T-helper 22 cell (primary cell): ENCODE measurements around the gene KAZALD1.
"Not testable (repeated sequence)": the region's sequence is repeated elsewhere in the genome, so short reads cannot be mapped to it uniquely, and the experiment has no call there.

Experiments used
- DNase-seq: peaks from one replicate; pipeline ENCODE4 v3.0.0-alpha.2; 2020; ENCODE audit warnings: low read depth

Gene KAZALD1

GRCh38 chr10:101030496-101031127, 31.2 kb upstream of the KAZALD1 start:
- DNase-seq = no peak

- DNase-seq = peak; percentile 93
Measured at GRCh38 chr10:101031128-101031795, 30.5 kb upstream of the KAZALD1 start, which contains the start of the genes PDZD7 and SFXN3. PDZD7 (minus strand) TSS chr10:101031129; CDS start chr10:101030219, 910 bp downstream. SFXN3 (plus strand) TSS chr10:101031234; CDS start chr10:101034695, 3,461 bp downstream.

GRCh38 chr10:101031796-101032636, 29.8 kb upstream of the KAZALD1 start:
- DNase-seq = peak; percentile 80

GRCh38 chr10:101032637-101033224, 29.1 kb upstream of the KAZALD1 start:
- DNase-seq = peak; percentile 51

- DNase-seq = no peak
Measured at GRCh38 chr10:101033276-101033675, 28.5 kb upstream of the KAZALD1 start.

GRCh38 chr10:101034404-101034803, 27.4 kb upstream of the KAZALD1 start:
- not testable (repeated sequence) for DNase-seq

GRCh38 chr10:101035314-101035713, 26.5 kb upstream of the KAZALD1 start:
- no peak for DNase-seq

GRCh38 chr10:101035916-101036702, 25.7 kb upstream of the KAZALD1 start:
- no peak for DNase-seq

GRCh38 chr10:101036726-101037125, 25.1 kb upstream of the KAZALD1 start:
- DNase-seq = no peak

GRCh38 chr10:101038484-101038883, 23.3 kb upstream of the KAZALD1 start:
- no peak for DNase-seq

GRCh38 chr10:101040061-101040460, 21.7 kb upstream of the KAZALD1 start:
- DNase-seq = no peak

- DNase-seq = no peak
Measured at GRCh38 chr10:101040851-101041250, 20.9 kb upstream of the KAZALD1 start.

GRCh38 chr10:101041252-101041761, 20.5 kb upstream of the KAZALD1 start:
- peak; percentile 37 for DNase-seq

GRCh38 chr10:101042118-101042517, 19.7 kb upstream of the KAZALD1 start:
- DNase-seq = no peak

GRCh38 chr10:101042667-101043362, 19.0 kb upstream of the KAZALD1 start:
- DNase-seq = peak; percentile 65

GRCh38 chr10:101043363-101043707, 18.5 kb upstream of the KAZALD1 start:
- no peak for DNase-seq

GRCh38 chr10:101044117-101044516, 17.7 kb upstream of the KAZALD1 start:
- no peak for DNase-seq

- DNase-seq = no peak
Measured at GRCh38 chr10:101046332-101047238, 15.2 kb upstream of the KAZALD1 start.

GRCh38 chr10:101047268-101047667, 14.5 kb upstream of the KAZALD1 start:
- no peak for DNase-seq
